ENCODE results near the gene ANKRD29. TPM values are rescaled to one million over a fixed set of nuclear protein-coding genes. Genes with fewer than 3 reads are reported as not detected.

Gene ANKRD29
- total and polyA plus RNA-seq, 12 donors = 5.3 to 24.9 (median 9.7) TPM

GRCh38 chr18:23661735-23662308, 889 bp downstream of the ANKRD29 start:
- intact Hi-C loops (cut with DNase I) = no loop called here
- Histone ChIP-seq H3K9me3 (replicated peaks in 1 of 3) (no peaks in the 10 kb centered on the region), H3K27me3 (peaks cover 12% of the 10 kb centered on the region), H3K27ac (no peak overlapping the region), H3K36me3 (replicated peaks in 1 of 2) (no peaks in the 10 kb centered on the region), H3K4me3 (peak overlapping the region in 2 of 4 donors; percentile 34 to 57), H3K4me1 (replicated peaks in 1 of 2) (peaks cover 8 to 9% of the 10 kb centered on the region in 2 donors)
- TF ChIP-seq CTCF (IDR thresholded peaks at IDR 0.05) = no peak
- TF ChIP-seq POLR2A (IDR thresholded peaks at IDR 0.05) = no peak
- DNase-seq = no peak
- 54 to 60% (median 56%) methylated on average over 9 of the region's 9 CpGs for WGBS, 4 donors

DNA sequence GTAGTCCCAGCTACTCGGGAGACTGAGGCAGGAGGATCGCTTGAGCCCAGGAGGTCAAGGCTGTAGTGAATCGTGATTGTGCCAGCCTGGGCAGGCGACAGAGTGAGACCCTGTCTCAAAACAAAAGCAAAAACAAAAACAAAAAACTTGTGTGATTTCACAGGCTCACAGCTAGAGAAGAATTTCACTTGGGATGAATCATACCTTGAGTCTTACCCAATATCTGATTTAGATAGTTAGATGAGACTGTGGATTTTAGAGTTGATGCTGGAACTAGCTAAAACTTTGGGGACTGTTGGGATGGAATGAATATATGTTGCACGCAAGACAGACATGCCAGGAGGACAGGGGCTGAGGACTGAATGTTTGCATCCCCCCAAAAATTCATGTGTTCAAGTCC, 4.4 kb downstream of the ANKRD29 start:
- 70 to 83% (median 80%) methylated on average over 5 of the region's 5 CpGs for WGBS, 4 donors
- intact Hi-C loops (cut with DNase I) = no loop called here
- H3K27me3 ChIP-seq = peaks cover 12% of the 10 kb centered on the region
- H3K36me3 ChIP-seq (replicated peaks in 1 of 2) = no peaks in the 10 kb centered on the region
- no peak overlapping the region for H3K27ac ChIP-seq
- DNase-seq = no peak
- H3K4me3 ChIP-seq = no peak overlapping the region
- no peak for TF ChIP-seq POLR2A (IDR thresholded peaks at IDR 0.05)
- no peak for TF ChIP-seq CTCF (IDR thresholded peaks at IDR 0.05)
- peaks cover 8% of the 10 kb centered on the region in 2 donors for H3K4me1 ChIP-seq (replicated peaks in 1 of 2)
- no peaks in the 10 kb centered on the region for H3K9me3 ChIP-seq (replicated peaks in 1 of 3)

GRCh38 chr18:23652232-23652631, 10.5 kb downstream of the ANKRD29 start:
- H3K4me3 ChIP-seq = no peak overlapping the region
- no peaks in the 10 kb centered on the region for H3K27me3 ChIP-seq
- no peak overlapping the region for H3K27ac ChIP-seq
- intact Hi-C loops (cut with DNase I) = no loop called here
- DNase-seq = no peak
- H3K9me3 ChIP-seq (replicated peaks in 1 of 3) = no peaks in the 10 kb centered on the region
- H3K4me1 ChIP-seq (replicated peaks in 1 of 2) = no peaks in the 10 kb centered on the region
- TF ChIP-seq CTCF (IDR thresholded peaks at IDR 0.05) (no peak), POLR2A (IDR thresholded peaks at IDR 0.05) (no peak)
- H3K36me3 ChIP-seq (replicated peaks in 1 of 2) = no peaks in the 10 kb centered on the region
- 81 to 87% (median 86%) methylated on average over 4 to 6 of the region's 6 CpGs for WGBS, 4 donors

GRCh38 chr18:23650968-23651927, 11.5 kb downstream of the ANKRD29 start:
- no peak overlapping the region for H3K4me3 ChIP-seq
- H3K9me3 ChIP-seq (replicated peaks in 1 of 3) = no peaks in the 10 kb centered on the region
- WGBS, 4 donors = 60 to 74% (median 71%) methylated on average over 6 of the region's 6 CpGs
- no peaks in the 10 kb centered on the region for H3K27me3 ChIP-seq
- no peaks in the 10 kb centered on the region for H3K36me3 ChIP-seq (replicated peaks in 1 of 2)
- intact Hi-C loops (cut with DNase I) = no loop called here
- DNase-seq = peak in 3 of 7 donors; percentile 19 to 31 (median 20)
- H3K4me1 ChIP-seq (replicated peaks in 1 of 2) = no peaks in the 10 kb centered on the region
- TF ChIP-seq POLR2A (IDR thresholded peaks at IDR 0.05) = no peak
- TF ChIP-seq CTCF (IDR thresholded peaks at IDR 0.05) = no peak
- peak overlapping the region in 3 of 5 donors; percentile 22 to 52 (median 40) for H3K27ac ChIP-seq

Data from adrenal gland (tissue), 12 donors.